Measurements from ENCODE around the gene PTPRN2. TPM values are rescaled to one million over a fixed set of nuclear protein-coding genes. Genes with fewer than 3 reads are reported as not detected.

PTPRN2 gene
- total and polyA plus RNA-seq, 2 donors = 1.7 to 1.9 TPM

DNA sequence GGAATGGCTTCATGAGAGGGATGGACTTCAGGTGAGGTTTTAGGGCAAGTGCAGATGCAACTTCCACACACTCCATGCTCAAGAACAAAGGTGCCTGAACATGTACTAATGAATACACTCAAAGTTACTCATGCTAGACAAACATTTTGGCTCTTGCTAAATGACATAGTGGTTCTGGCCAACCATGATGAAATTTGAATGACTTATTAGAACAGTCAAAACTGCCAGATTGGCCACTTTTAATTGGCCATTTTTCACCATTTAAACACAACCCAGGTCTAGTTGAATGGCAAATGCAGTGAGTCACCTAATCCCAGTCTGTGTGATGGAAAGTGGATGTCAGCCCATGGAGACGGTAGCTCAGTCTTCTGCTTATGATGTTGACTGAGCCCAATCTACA, 4.9 kb upstream of the PTPRN2 start:
- Histone ChIP-seq H3K9me3 (ENCODE audit: control insufficient read depth in 2 of 2, insufficient read depth in 1 of 2, low read length in 1 of 2) (peaks cover 0 to 9% of the 10 kb centered on the region in 2 donors), H3K4me1 (ENCODE audit: control insufficient read depth in 2 of 2, insufficient read depth in 2 of 2, low read length in 2 of 2) (no peaks in the 10 kb centered on the region), H3K4me3 (ENCODE audit: low read length in 2 of 2) (no peak overlapping the region), H3K27ac (ENCODE audit: low read depth in 1 of 2, low read length in 1 of 2) (no peak overlapping the region), H3K36me3 (ENCODE audit: control insufficient read depth in 2 of 2, insufficient read depth in 2 of 2, low read length in 1 of 2) (no peaks in the 10 kb centered on the region), H3K27me3 (ENCODE audit: control insufficient read depth in 2 of 2, insufficient read depth in 1 of 2, low read length in 1 of 2) (peaks cover 16 to 30% of the 10 kb centered on the region in 2 donors)
- no peak for DNase-seq (ENCODE audit: low read depth in 6 of 9, low spot score in 9 of 9)
- 98% methylated on average over 1 of the region's 1 CpG for WGBS

DNA sequence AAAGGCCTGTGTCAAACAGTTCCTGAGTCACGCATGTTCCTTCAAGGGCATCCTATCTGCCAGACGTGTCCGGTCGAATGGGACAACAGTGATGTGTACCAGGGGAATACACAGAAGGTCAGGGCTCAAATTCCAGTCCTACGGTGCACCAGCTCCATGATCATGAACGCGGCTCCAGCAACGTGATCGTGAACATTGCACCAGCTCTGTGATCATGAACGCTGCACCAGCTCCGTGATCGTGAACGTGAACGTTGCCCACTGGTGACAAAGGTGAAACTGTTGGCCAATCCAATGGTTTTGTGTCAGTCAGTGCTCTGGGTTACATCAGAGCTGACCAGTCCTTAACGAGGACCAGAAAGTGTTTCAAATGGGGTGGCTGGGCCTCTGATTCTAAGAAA, 4.3 kb upstream of the PTPRN2 start:
- DNase-seq (ENCODE audit: low read depth in 6 of 9, low spot score in 9 of 9) = no peak
- H3K4me3 ChIP-seq (ENCODE audit: low read length in 2 of 2) = no peak overlapping the region
- H3K4me1 ChIP-seq (ENCODE audit: control insufficient read depth in 2 of 2, insufficient read depth in 2 of 2, low read length in 2 of 2) = peaks cover 0 to 3% of the 10 kb centered on the region in 2 donors
- H3K27me3 ChIP-seq (ENCODE audit: control insufficient read depth in 2 of 2, insufficient read depth in 1 of 2, low read length in 1 of 2) = peaks cover 22 to 34% of the 10 kb centered on the region in 2 donors
- no peak overlapping the region for H3K27ac ChIP-seq (ENCODE audit: low read depth in 1 of 2, low read length in 1 of 2)
- no peaks in the 10 kb centered on the region for H3K36me3 ChIP-seq (ENCODE audit: control insufficient read depth in 2 of 2, insufficient read depth in 2 of 2, low read length in 1 of 2)
- WGBS = 93% methylated on average over 15 of the region's 15 CpGs
- H3K9me3 ChIP-seq (ENCODE audit: control insufficient read depth in 2 of 2, insufficient read depth in 1 of 2, low read length in 1 of 2) = peaks cover 0 to 9% of the 10 kb centered on the region in 2 donors

DNA sequence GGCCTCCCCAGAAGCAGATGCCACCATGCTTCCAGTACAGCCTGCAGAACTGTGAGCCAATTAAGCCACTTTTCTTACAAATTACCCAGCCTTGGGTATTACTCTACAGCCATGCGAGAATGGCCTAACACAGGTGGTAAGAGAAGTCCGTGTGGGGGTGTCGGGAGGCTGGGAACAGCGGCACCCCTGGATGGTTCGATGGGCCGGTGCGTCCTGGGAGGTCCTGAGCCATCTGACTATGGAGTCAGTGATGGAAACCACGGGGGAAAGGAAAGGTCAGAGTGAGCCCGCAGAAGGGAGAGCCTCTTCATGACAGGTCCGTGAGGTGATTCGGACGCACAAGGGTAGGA, 2.5 kb upstream of the PTPRN2 start:
- peaks cover 2 to 3% of the 10 kb centered on the region in 2 donors for H3K4me1 ChIP-seq (ENCODE audit: control insufficient read depth in 2 of 2, insufficient read depth in 2 of 2, low read length in 2 of 2)
- H3K36me3 ChIP-seq (ENCODE audit: control insufficient read depth in 2 of 2, insufficient read depth in 2 of 2, low read length in 1 of 2) = no peaks in the 10 kb centered on the region
- peaks cover 0 to 3% of the 10 kb centered on the region in 2 donors for H3K9me3 ChIP-seq (ENCODE audit: control insufficient read depth in 2 of 2, insufficient read depth in 1 of 2, low read length in 1 of 2)
- no peak overlapping the region for H3K27ac ChIP-seq (ENCODE audit: low read depth in 1 of 2, low read length in 1 of 2)
- H3K27me3 ChIP-seq (ENCODE audit: control insufficient read depth in 2 of 2, insufficient read depth in 1 of 2, low read length in 1 of 2) = peaks cover 37 to 52% of the 10 kb centered on the region in 2 donors
- 92% methylated on average over 12 of the region's 12 CpGs for WGBS
- H3K4me3 ChIP-seq (ENCODE audit: low read length in 2 of 2) = no peak overlapping the region
- DNase-seq (ENCODE audit: low read depth in 6 of 9, low spot score in 9 of 9) = no peak

DNA sequence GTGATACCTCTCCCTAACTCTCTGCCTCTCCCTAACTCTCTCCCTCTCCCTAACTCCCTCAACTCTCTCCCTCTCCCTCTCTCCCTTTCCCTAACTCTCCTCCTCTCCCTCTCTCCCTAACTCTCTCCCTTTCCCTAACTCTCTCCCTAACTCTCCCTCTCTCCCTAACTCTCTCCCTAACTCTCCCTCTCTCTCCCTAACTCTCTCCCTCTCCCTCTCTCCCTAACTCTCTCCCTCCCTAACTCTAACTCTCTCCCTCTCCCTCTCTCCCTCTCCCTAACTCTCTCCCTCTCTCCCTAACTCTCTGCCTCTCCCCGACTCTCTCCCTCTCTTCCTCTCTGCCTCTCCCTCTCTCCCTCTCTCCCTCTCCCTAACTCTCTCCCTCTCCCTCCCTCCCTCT, 2.0 kb upstream of the PTPRN2 start:
- 53% methylated on average over 1 of the region's 1 CpG for WGBS
- H3K27ac ChIP-seq (ENCODE audit: low read depth in 1 of 2, low read length in 1 of 2) = no peak overlapping the region

DNA sequence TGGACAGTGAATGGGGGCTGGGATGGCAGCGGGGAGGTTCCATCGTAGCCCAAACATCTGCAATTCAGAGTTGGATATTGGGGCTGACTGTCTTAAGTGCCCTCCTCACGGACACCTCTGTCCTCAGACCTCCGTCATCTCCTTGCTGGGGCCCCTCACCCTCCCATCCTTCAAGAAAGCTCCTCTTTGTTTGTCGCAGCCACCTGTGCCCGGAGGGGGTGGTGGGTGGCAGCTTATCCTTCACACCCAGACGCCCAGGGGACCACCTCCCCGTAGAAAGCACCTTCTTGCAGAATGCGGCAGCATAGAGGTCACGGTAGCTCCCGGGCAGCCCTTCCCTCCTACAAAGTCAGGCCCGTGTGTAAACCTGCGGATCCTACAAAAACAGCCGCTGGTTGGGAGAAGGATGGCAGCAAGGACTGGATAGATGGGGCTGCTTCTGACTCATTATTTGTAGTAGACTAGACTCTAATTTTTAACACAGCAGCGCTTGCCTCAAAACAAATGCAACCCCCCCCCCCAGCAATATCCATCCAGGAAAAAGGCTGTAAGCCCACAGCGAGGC, 1.3 kb upstream of the PTPRN2 start:
- H3K4me3 ChIP-seq (ENCODE audit: low read length in 2 of 2) = no peak overlapping the region
- DNase-seq (ENCODE audit: low read depth in 6 of 9, low spot score in 9 of 9) = no peak
- WGBS = 55% methylated on average over 16 of the region's 16 CpGs
- H3K27ac ChIP-seq (ENCODE audit: low read depth in 1 of 2, low read length in 1 of 2) = no peak overlapping the region
- H3K9me3 ChIP-seq (ENCODE audit: control insufficient read depth in 2 of 2, insufficient read depth in 1 of 2, low read length in 1 of 2) = no peaks in the 10 kb centered on the region
- H3K27me3 ChIP-seq (ENCODE audit: control insufficient read depth in 2 of 2, insufficient read depth in 1 of 2, low read length in 1 of 2) = peaks cover 37 to 64% of the 10 kb centered on the region in 2 donors
- H3K4me1 ChIP-seq (ENCODE audit: control insufficient read depth in 2 of 2, insufficient read depth in 2 of 2, low read length in 2 of 2) = peaks cover 2 to 3% of the 10 kb centered on the region in 2 donors
- H3K36me3 ChIP-seq (ENCODE audit: control insufficient read depth in 2 of 2, insufficient read depth in 2 of 2, low read length in 1 of 2) = no peaks in the 10 kb centered on the region

More for the DNA sequence above, 2.0 kb upstream of the PTPRN2 start:
- H3K27me3 ChIP-seq (ENCODE audit: control insufficient read depth in 2 of 2, insufficient read depth in 1 of 2, low read length in 1 of 2) = peaks cover 37 to 57% of the 10 kb centered on the region in 2 donors
- H3K4me1 ChIP-seq (ENCODE audit: control insufficient read depth in 2 of 2, insufficient read depth in 2 of 2, low read length in 2 of 2) = peaks cover 2 to 3% of the 10 kb centered on the region in 2 donors
- DNase-seq (ENCODE audit: low read depth in 6 of 9, low spot score in 9 of 9) = no peak
- no peaks in the 10 kb centered on the region for H3K36me3 ChIP-seq (ENCODE audit: control insufficient read depth in 2 of 2, insufficient read depth in 2 of 2, low read length in 1 of 2)
- H3K4me3 ChIP-seq (ENCODE audit: low read length in 2 of 2) = no peak overlapping the region
- H3K9me3 ChIP-seq (ENCODE audit: control insufficient read depth in 2 of 2, insufficient read depth in 1 of 2, low read length in 1 of 2) = no peaks in the 10 kb centered on the region

DNA sequence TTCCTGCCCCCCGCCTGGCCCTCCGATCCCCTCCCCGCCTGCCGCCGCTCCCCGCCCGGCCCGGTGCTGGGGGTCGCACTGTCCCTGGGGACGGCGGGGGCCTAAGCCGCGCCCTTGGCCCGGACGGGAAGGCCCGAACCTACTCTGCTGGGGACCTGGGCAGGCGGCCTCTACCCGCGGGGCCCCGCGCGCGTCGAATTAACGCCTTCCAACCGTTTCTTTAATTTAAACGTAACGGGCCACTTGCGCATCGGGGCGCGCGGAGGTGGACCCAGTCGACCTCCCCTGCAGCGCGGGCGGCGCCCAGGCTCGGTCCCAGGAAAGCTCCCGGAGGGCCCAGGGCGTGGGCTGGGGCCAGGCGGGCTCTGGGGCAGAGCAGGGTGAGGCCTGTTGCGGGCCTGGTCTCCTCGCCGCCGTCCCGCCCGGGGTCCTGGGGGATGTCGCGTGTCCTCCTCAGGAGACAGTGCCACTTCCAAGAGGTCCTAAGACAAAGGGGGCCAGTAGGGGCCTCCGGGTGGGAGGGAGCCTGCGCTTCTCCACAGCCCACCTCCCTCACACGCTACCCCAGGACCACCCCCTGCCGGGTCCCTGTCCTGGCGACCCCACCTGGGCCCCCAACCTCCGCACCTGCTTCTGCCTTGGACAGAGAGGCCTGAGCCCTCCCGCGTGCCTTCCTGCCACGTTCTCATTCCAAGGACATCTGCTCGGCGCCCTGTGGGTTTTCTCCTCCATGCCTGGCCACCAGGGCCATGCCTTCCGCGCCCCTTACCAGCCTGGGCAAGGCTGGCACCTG, 658 bp upstream of the PTPRN2 start:
- Histone ChIP-seq H3K4me3 (ENCODE audit: low read length in 2 of 2) (peak overlapping the region in 1 of 2 donors; percentile 46), H3K9me3 (ENCODE audit: control insufficient read depth in 2 of 2, insufficient read depth in 1 of 2, low read length in 1 of 2) (no peaks in the 10 kb centered on the region), H3K27me3 (ENCODE audit: control insufficient read depth in 2 of 2, insufficient read depth in 1 of 2, low read length in 1 of 2) (peaks cover 37 to 71% of the 10 kb centered on the region in 2 donors), H3K27ac (ENCODE audit: low read depth in 1 of 2, low read length in 1 of 2) (no peak overlapping the region), H3K36me3 (ENCODE audit: control insufficient read depth in 2 of 2, insufficient read depth in 2 of 2, low read length in 1 of 2) (no peaks in the 10 kb centered on the region), H3K4me1 (ENCODE audit: control insufficient read depth in 2 of 2, insufficient read depth in 2 of 2, low read length in 2 of 2) (peaks cover 2 to 3% of the 10 kb centered on the region in 2 donors)
- WGBS = 15% methylated on average over 63 of the region's 63 CpGs
- no peak for DNase-seq (ENCODE audit: low read depth in 6 of 9, low spot score in 9 of 9)

DNA sequence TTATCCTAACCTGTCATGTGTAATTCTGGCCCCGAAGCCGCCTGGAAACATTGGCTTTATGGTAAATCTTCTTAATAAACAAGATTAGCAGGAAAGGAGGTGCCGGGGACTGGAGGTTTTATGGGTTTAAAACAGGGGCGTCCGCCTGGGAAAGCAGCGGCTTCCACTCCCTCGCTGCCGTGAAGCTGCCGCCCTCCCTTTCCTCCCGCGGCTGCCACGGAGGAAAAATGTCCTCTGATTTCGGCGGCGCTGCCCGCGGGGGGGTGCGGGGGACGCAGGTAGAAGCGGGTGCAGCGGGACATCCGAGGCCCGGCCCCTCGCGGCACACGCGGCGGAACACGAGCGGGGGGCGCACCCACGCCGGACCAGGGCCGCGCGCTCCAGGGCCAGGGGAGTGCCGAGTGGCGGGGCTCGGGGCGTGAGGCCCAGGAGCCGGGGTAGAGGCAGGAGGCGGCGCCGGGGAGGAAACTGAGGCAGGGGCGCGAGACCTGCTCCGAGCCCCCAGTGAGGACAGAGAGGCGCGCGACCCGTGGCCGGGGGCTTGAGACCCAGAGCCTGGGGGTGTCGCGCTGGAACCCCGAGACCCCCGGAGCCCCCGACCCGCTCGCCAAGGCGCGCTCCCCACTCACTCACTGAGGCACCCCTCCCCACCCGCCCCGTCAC, 993 bp downstream of the PTPRN2 start:
- no peaks in the 10 kb centered on the region for H3K9me3 ChIP-seq (ENCODE audit: control insufficient read depth in 2 of 2, insufficient read depth in 1 of 2, low read length in 1 of 2)
- WGBS = 10% methylated on average over 63 of the region's 63 CpGs
- no peaks in the 10 kb centered on the region for H3K36me3 ChIP-seq (ENCODE audit: control insufficient read depth in 2 of 2, insufficient read depth in 2 of 2, low read length in 1 of 2)
- peaks cover 37 to 71% of the 10 kb centered on the region in 2 donors for H3K27me3 ChIP-seq (ENCODE audit: control insufficient read depth in 2 of 2, insufficient read depth in 1 of 2, low read length in 1 of 2)
- no peak overlapping the region for H3K4me3 ChIP-seq (ENCODE audit: low read length in 2 of 2)
- H3K27ac ChIP-seq (ENCODE audit: low read depth in 1 of 2, low read length in 1 of 2) = no peak overlapping the region
- peaks cover 2 to 3% of the 10 kb centered on the region in 2 donors for H3K4me1 ChIP-seq (ENCODE audit: control insufficient read depth in 2 of 2, insufficient read depth in 2 of 2, low read length in 2 of 2)
- DNase-seq (ENCODE audit: low read depth in 6 of 9, low spot score in 9 of 9) = no peak

DNA sequence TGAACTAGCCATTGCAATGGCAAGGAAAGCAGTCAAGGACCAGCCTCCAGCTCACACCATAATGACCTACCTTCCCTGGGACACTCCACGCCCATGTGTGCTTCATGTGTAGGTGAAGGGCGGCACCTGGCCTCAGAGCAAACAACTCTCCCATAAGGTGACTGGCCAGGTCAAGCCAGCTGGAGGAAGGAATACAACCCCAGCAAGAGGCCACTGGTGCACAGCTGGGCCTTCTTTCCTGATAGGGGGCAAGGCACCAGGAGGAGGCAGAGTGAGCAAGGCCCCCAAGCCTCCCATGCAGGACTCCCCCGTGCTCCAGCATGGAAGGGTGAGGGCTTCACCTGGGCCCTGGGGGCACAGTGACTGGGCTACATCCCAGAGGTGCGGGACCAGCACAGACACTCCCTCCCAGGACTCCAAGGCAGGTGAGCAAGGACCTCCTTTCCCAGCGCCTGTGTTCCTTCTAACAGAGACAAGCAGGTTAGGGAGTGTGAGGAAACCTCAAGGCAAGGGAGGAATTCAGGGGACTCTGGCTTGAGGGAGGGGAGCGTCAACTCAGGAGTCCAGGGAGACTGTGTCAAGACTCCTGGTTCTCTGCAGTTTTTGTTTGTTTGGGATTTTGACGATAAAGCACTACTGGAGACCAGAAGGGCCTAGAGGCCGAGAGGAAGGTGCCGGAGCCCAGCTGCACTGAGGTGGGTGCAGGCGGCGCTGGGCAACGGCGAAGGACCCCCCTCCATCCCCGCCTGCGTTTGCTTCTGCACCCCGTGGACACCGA, 1.7 kb downstream of the PTPRN2 start:
- 48% methylated on average over 17 of the region's 17 CpGs for WGBS
- no peak for DNase-seq (ENCODE audit: low read depth in 6 of 9, low spot score in 9 of 9)
- H3K9me3 ChIP-seq (ENCODE audit: control insufficient read depth in 2 of 2, insufficient read depth in 1 of 2, low read length in 1 of 2) = no peaks in the 10 kb centered on the region
- no peak overlapping the region for H3K27ac ChIP-seq (ENCODE audit: low read depth in 1 of 2, low read length in 1 of 2)
- H3K4me1 ChIP-seq (ENCODE audit: control insufficient read depth in 2 of 2, insufficient read depth in 2 of 2, low read length in 2 of 2) = peaks cover 2 to 3% of the 10 kb centered on the region in 2 donors
- peaks cover 37 to 71% of the 10 kb centered on the region in 2 donors for H3K27me3 ChIP-seq (ENCODE audit: control insufficient read depth in 2 of 2, insufficient read depth in 1 of 2, low read length in 1 of 2)
- no peaks in the 10 kb centered on the region for H3K36me3 ChIP-seq (ENCODE audit: control insufficient read depth in 2 of 2, insufficient read depth in 2 of 2, low read length in 1 of 2)
- H3K4me3 ChIP-seq (ENCODE audit: low read length in 2 of 2) = no peak overlapping the region

Measured in thymus (tissue), 11 donors.